A549 (cell line): ENCODE measurements around the gene SYNPR. TPM values are rescaled to one million over a fixed set of nuclear protein-coding genes. Genes with fewer than 3 reads are reported as not detected.

ENCODE experiments used
- ATAC-seq, 2 experiments: fragments of 200-7000 bp in 1 of 2; fragments of >200 bp in 1 of 2; cut with Nextera tagmentation in 1 of 2; cut with Tn5 transposase in 1 of 2; 3 replicates each; pipeline versions ENCODE4 v1.8.0 to v1.9.1; 2018 to 2020; ENCODE audit warnings: mild to moderate bottlenecking in 1 of 2, moderate library complexity in 1 of 2
- CTCF ChIA-PET: fragments of 300-600 bp; sonication (Branson Sonifier 250); formaldehyde crosslinking; extraction: SDS; loops from one replicate; lab custom pipeline; 2021; ENCODE audit warnings: antibody characterized with exemption, inconsistent platforms; lab: Yijun Ruan, JAX
- POLR2A ChIA-PET: fragments of 350-600 bp; formaldehyde crosslinking; extraction: SDS; loops from one replicate; lab custom pipeline; 2021; ENCODE audit warnings: antibody characterized with exemption, inconsistent platforms; lab: Yijun Ruan, JAX
- DNase-seq, 2 experiments: peaks; one replicate each; pipeline versions ENCODE4 v3.0.0 to v3.0.0-alpha.2; 2011 to 2016; ENCODE audit warnings: low read depth in 1 of 2, low spot score in 1 of 2
- FAIRE-seq: peaks from 2 replicates; lab custom pipeline; 2011; peaks lifted over from hg19 to GRCh38; lab: Jason Lieb, UNC
- H3K27ac ChIP-seq, 2 experiments: fragments of >200 bp; sonication (Bioruptor Twin); formaldehyde crosslinking; 3 replicates each; pipeline ENCODE4 v1.5.1; 2016 to 2017
- H3K4me1 ChIP-seq: fragments of >200 bp; sonication (Bioruptor Twin); formaldehyde crosslinking; 3 replicates; pipeline ENCODE4 v1.6.1; 2016
- H3K4me2 ChIP-seq: fragments of >200 bp; sonication (Bioruptor Twin); formaldehyde crosslinking; 3 replicates; pipeline ENCODE4 v1.6.1; 2016
- H3K4me3 ChIP-seq: fragments of >200 bp; sonication (Bioruptor Twin); formaldehyde crosslinking; 3 replicates; pipeline ENCODE4 v1.5.1; 2016
- H3K9me3 ChIP-seq: fragments of >200 bp; sonication (Bioruptor Twin); formaldehyde crosslinking; 3 replicates; pipeline ENCODE4 v1.6.1; 2016
- BHLHE40 ChIP-seq: IDR thresholded peaks from 2 replicates; pipeline ENCODE4 v1.6.1; 2012; ENCODE audit warnings: low read depth, low read length, inconsistent platforms
- CHD2 ChIP-seq: fragments of 150-350 bp; IDR thresholded peaks from 2 replicates; pipeline ENCODE4 v1.6.1; 2014; ENCODE audit warnings: low read length; ENCODE audit not compliant: partially characterized antibody
- CHD4 ChIP-seq: fragments of 200-600 bp; sonication (generic); IDR thresholded peaks from 2 replicates; pipeline ENCODE4 v1.6.1; 2016; ENCODE audit warnings: antibody characterized with exemption, mild to moderate bottlenecking, borderline replicate concordance
- EHF ChIP-seq: fragments of 250-450 bp; sonication (Bioruptor Pico); IDR thresholded peaks from 2 replicates; pipeline ENCODE4 v1.5.0; 2020; ENCODE audit warnings: mild to moderate bottlenecking
- ELK1 ChIP-seq: fragments of 150-350 bp; IDR thresholded peaks from 2 replicates; pipeline ENCODE4 v1.6.1; 2014; ENCODE audit warnings: low read depth, mild to moderate bottlenecking, low read length
- EP300 ChIP-seq, 2 experiments: fragments of >200 bp; sonication (Bioruptor Twin); formaldehyde crosslinking; IDR thresholded peaks; 2 replicates in 1 of 2; 3 replicates in 1 of 2; pipeline ENCODE4 v1.6.1; 2016 to 2017
- FOSB ChIP-seq: fragments of 250-450 bp; sonication (Bioruptor Pico); IDR thresholded peaks from 2 replicates; pipeline ENCODE4 v1.5.0; 2020; ENCODE audit warnings: mild to moderate bottlenecking, moderate library complexity
- FOSL2 ChIP-seq, 2 experiments: fragments of 450-650 bp in 1 of 2; fragments of >200 bp in 1 of 2; sonication (Bioruptor Twin) in 1 of 2; formaldehyde crosslinking; IDR thresholded peaks; 2 replicates each; pipeline versions ENCODE4 v1.5.0 to v1.6.1; 2016 to 2020; ENCODE audit warnings: mild to moderate bottlenecking in 1 of 2, moderate library complexity in 1 of 2
- HES2 ChIP-seq: fragments of >200 bp; sonication (Bioruptor Twin); formaldehyde crosslinking; IDR thresholded peaks from 2 replicates; pipeline ENCODE4 v1.6.1; 2016
- HOXA7 ChIP-seq: fragments of 250-450 bp; sonication (Bioruptor Pico); IDR thresholded peaks from 2 replicates; pipeline ENCODE4 v1.5.0; 2020; ENCODE audit warnings: mild to moderate bottlenecking, moderate library complexity
- HOXB5 ChIP-seq: fragments of 250-450 bp; sonication (Bioruptor Pico); IDR thresholded peaks from 2 replicates; pipeline ENCODE4 v1.5.0; 2020; ENCODE audit warnings: mild to moderate bottlenecking, moderate library complexity
- JUN ChIP-seq, 2 experiments: fragments of >200 bp; sonication (Bioruptor Twin); formaldehyde crosslinking; IDR thresholded peaks; 2 replicates in 1 of 2; 3 replicates in 1 of 2; pipeline ENCODE4 v1.6.1; 2016 to 2017
- JUNB ChIP-seq: fragments of >200 bp; sonication (Bioruptor Twin); formaldehyde crosslinking; IDR thresholded peaks from 2 replicates; pipeline ENCODE4 v1.6.1; 2016
- KDM1A ChIP-seq: fragments of 200-600 bp; sonication (generic); IDR thresholded peaks from 2 replicates; pipeline ENCODE4 v1.6.1; 2016; ENCODE audit warnings: low read depth, mild to moderate bottlenecking
- KDM5A ChIP-seq: fragments of 200-600 bp; sonication (generic); IDR thresholded peaks from 2 replicates; pipeline ENCODE4 v1.6.1; 2016; ENCODE audit warnings: antibody characterized with exemption, mild to moderate bottlenecking
- MAX ChIP-seq: IDR thresholded peaks from 2 replicates; pipeline ENCODE4 v1.6.1; 2012
- MAZ ChIP-seq: fragments of 150-350 bp; IDR thresholded peaks from 2 replicates; pipeline ENCODE4 v1.6.1; 2014; ENCODE audit warnings: antibody characterized with exemption, low read depth, low read length, borderline replicate concordance
- NFE2L2 ChIP-seq: fragments of 150-350 bp; conservative IDR thresholded peaks from 2 replicates; pipeline ENCODE4 v1.6.1; 2014; ENCODE audit warnings: low read length
- POLR2A ChIP-seq: IDR thresholded peaks from 2 replicates; pipeline ENCODE4 v1.6.1; 2012; ENCODE audit warnings: mild to moderate bottlenecking, low read length
- POLR2AphosphoS2 ChIP-seq: conservative IDR thresholded peaks from 2 replicates; pipeline ENCODE4 v1.6.1; 2012; ENCODE audit warnings: low read length, improper control_type of control experiment, inconsistent platforms
- RAD21 ChIP-seq, 2 experiments: fragments of >200 bp in 1 of 2; sonication (Bioruptor Twin) in 1 of 2; formaldehyde crosslinking in 1 of 2; IDR thresholded peaks in 1 of 2; conservative IDR thresholded peaks in 1 of 2; 2 replicates in 1 of 2; 3 replicates in 1 of 2; pipeline ENCODE4 v1.6.1; 2012 to 2018; ENCODE audit warnings: inconsistent platforms in 1 of 2
- RCOR1 ChIP-seq: fragments of 150-350 bp; IDR thresholded peaks from 2 replicates; pipeline ENCODE4 v1.6.1; 2014; ENCODE audit warnings: antibody characterized with exemption, low read length, low read depth
- REST ChIP-seq: fragments of 200-600 bp; sonication (generic); IDR thresholded peaks from 2 replicates; pipeline ENCODE4 v1.6.1; 2016; ENCODE audit warnings: antibody characterized with exemption, mild to moderate bottlenecking, moderate library complexity
- SREBF2 ChIP-seq: fragments of 450-650 bp; IDR thresholded peaks from 2 replicates; pipeline ENCODE4 v1.6.1; 2014; ENCODE audit warnings: mild to moderate bottlenecking, moderate library complexity
- ZFP36 ChIP-seq: fragments of 450-650 bp; IDR thresholded peaks from 2 replicates; pipeline ENCODE4 v1.6.1; 2014; ENCODE audit warnings: borderline replicate concordance; ENCODE audit not compliant: partially characterized antibody
- ZSCAN20 ChIP-seq: fragments of 250-450 bp; sonication (Bioruptor Pico); IDR thresholded peaks from 2 replicates; pipeline ENCODE4 v1.8.0; 2022; ENCODE audit warnings: mild to moderate bottlenecking, moderate library complexity
- WGBS: methylation state at CpG from one replicate; pipeline ENCODE4 v1.1.6; 2017; ENCODE audit errors: missing lambda C conversion rate; 5-methylcytosine and 5-hydroxymethylcytosine counted together
- polyA plus RNA-seq, 4 experiments: library from polyadenylated mRNA; depleted of rRNA in 3 of 4; stranded (reverse); fragments of >200 nt; fragmentation: RNase III in 1 of 4; extraction: RNeasy Plus Mini Kit Qiagen cat#74134 plus additional on column Dnase treatment in 1 of 4; gene quantifications; 2 replicates in 3 of 4; 3 replicates in 1 of 4; pipeline ENCODE4 v1.2.3, GENCODE V29; 2011 to 2017

The SYNPR gene
- polyA plus RNA-seq, 2 of the 4 experiments (the other 2 are of a cell fraction) = not detected

- no peak overlapping the region for H3K4me3 ChIP-seq
- POLR2A ChIA-PET = no interaction called here
- no peak overlapping the region for H3K27ac ChIP-seq
- TF ChIP-seq CHD4 (no peak), ZFP36 (no peak), EHF (CRISPR knock-in tag) (no peak), REST (no peak), KDM1A (no peak), FOSL2 (IDR thresholded peaks at IDR 0.05) (no peak), FOSL2 (CRISPR knock-in tag; IDR thresholded peaks at IDR 0.05) (no peak), POLR2A (no peak), MAZ (no peak), RAD21 (conservative IDR thresholded peaks at IDR 0.05 in 1 of 2, IDR thresholded peaks at IDR 0.05 in 1 of 2) (no peak), KDM5A (no peak), ZSCAN20 (CRISPR knock-in tag) (no peak), HES2 (no peak), CHD2 (no peak), RCOR1 (no peak), EP300 (IDR thresholded peaks at IDR 0.05) (no peak), JUN (IDR thresholded peaks at IDR 0.05) (no peak)
- TF ChIP-seq, all 56 proteins: peak for 0
- no peak for DNase-seq
- ATAC-seq = no peak
- Histone ChIP-seq H3K4me2 (no peak overlapping the region), H3K4me1 (no peaks in the 10 kb centered on the region), H3K9me3 (no peaks in the 10 kb centered on the region)
- FAIRE-seq = no peak
- CTCF ChIA-PET = interaction anchor here (0.6 kb wide), 1 partner anchor 43 kb away, joined by 3 read pairs; no protein-coding TSS in a partner anchor
- WGBS = 3% methylated on average over 2 of the region's 2 CpGs
Measured at GRCh38 chr3:63597019-63597418, 318.9 kb downstream of the SYNPR start.

- DNase-seq = no peak
- ChIA-PET POLR2A (no interaction called here), CTCF (no interaction called here)
- Histone ChIP-seq H3K4me1 (no peaks in the 10 kb centered on the region), H3K27ac (no peak overlapping the region), H3K4me3 (no peak overlapping the region), H3K4me2 (no peak overlapping the region), H3K9me3 (no peaks in the 10 kb centered on the region)
- WGBS = 5% methylated on average over 3 of the region's 3 CpGs
- FAIRE-seq = no peak
- no peak for TF ChIP-seq HOXA7 (CRISPR knock-in tag)
- no peak for TF ChIP-seq MAX
- TF ChIP-seq EHF (CRISPR knock-in tag) = no peak
- no peak for TF ChIP-seq ZFP36
- TF ChIP-seq SREBF2 = no peak
- no peak for TF ChIP-seq BHLHE40
- no peak for TF ChIP-seq NFE2L2
- no peak for TF ChIP-seq FOSB
- TF ChIP-seq HOXB5 = no peak
- TF ChIP-seq POLR2A = no peak
- no peak for TF ChIP-seq JUN (IDR thresholded peaks at IDR 0.05)
- TF ChIP-seq POLR2AphosphoS2 = no peak
- no peak for TF ChIP-seq ELK1
- no peak for TF ChIP-seq JUNB
- no peak for TF ChIP-seq KDM5A
- no peak for ATAC-seq
Measured at GRCh38 chr3:63607716-63608115, 329.6 kb downstream of the SYNPR start.
